ENCODE data around the gene VIPR2.

VIPR2 gene

DNA sequence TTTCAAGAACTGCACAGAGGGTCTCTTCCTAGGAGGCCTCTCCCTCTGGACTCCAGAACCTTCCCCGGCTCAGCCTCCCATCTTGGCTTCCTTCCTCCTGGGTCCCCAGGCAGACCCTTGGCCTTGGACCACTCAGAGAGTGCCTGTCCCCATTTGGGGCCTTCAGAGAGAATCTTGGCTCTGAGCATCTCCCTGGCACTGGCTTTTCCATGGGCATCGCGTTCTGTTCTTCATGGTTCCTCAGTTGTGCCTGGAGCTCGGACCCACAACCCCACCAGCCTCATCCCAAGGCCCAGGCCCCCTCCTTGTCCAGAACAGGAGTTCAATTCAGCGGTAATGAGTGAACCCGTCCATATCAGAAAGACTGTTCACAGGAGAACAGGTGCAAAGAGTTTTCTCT is 73.4 kb downstream of the VIPR2 start:
- ATAC-seq (ENCODE audit: insufficient read depth, low read depth) (no peak), DNase-seq (no peak)
- Histone ChIP-seq H3K9me3 (ENCODE audit: insufficient read depth, low read length, severe bottlenecking) (no peaks in the 10 kb centered on the region), H3K9ac (ENCODE audit: low read depth, low read length) (no peak overlapping the region), H3K79me2 (ENCODE audit: insufficient read depth, low read length) (peaks cover 52% of the 10 kb centered on the region), H3K4me3 (ENCODE audit: low read depth in 1 of 2, low read length in 2 of 2) (no peak overlapping the region), H3K4me1 (ENCODE audit: insufficient read depth, low read length) (peaks cover 22% of the 10 kb centered on the region), H4K20me1 (ENCODE audit: insufficient read depth, low read length) (no peaks in the 10 kb centered on the region), H2AFZ (ENCODE audit: low read depth, low read length) (no peak overlapping the region), H3K36me3 (ENCODE audit: insufficient read depth, low read length) (peaks cover 52% of the 10 kb centered on the region), H3K27ac (ENCODE audit: low read length) (peak overlapping the region; percentile 65), H3K4me2 (ENCODE audit: insufficient read depth, low read length) (no peak overlapping the region), H3K27me3 (ENCODE audit: insufficient read depth, low read length, poor library complexity) (no peaks in the 10 kb centered on the region)
- TF ChIP-seq EZH2 (IDR thresholded peaks at IDR 0.05; ENCODE audit: borderline replicate concordance, low read depth, low read length, severe bottlenecking) = no peak
- TF ChIP-seq, protein P1, sequence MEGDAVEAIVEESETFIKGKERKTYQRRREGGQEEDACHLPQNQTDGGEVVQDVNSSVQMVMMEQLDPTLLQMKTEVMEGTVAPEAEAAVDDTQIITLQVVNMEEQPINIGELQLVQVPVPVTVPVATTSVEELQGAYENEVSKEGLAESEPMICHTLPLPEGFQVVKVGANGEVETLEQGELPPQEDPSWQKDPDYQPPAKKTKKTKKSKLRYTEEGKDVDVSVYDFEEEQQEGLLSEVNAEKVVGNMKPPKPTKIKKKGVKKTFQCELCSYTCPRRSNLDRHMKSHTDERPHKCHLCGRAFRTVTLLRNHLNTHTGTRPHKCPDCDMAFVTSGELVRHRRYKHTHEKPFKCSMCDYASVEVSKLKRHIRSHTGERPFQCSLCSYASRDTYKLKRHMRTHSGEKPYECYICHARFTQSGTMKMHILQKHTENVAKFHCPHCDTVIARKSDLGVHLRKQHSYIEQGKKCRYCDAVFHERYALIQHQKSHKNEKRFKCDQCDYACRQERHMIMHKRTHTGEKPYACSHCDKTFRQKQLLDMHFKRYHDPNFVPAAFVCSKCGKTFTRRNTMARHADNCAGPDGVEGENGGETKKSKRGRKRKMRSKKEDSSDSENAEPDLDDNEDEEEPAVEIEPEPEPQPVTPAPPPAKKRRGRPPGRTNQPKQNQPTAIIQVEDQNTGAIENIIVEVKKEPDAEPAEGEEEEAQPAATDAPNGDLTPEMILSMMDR (IDR thresholded peaks at IDR 0.05; ENCODE audit: borderline replicate concordance, extremely low read depth, low read length, poor library complexity, severe bottlenecking) = no peak

GRCh38 chr7:159070431-159071148 is 74.1 kb downstream of the VIPR2 start:
- peaks cover 52% of the 10 kb centered on the region for H3K79me2 ChIP-seq (ENCODE audit: insufficient read depth, low read length)
- peaks cover 22% of the 10 kb centered on the region for H3K4me1 ChIP-seq (ENCODE audit: insufficient read depth, low read length)
- H2AFZ ChIP-seq (ENCODE audit: low read depth, low read length) = no peak overlapping the region
- peak; percentile 54 for DNase-seq
- no peak for TF ChIP-seq EZH2 (IDR thresholded peaks at IDR 0.05; ENCODE audit: borderline replicate concordance, low read depth, low read length, severe bottlenecking)
- TF ChIP-seq, protein P1 (IDR thresholded peaks at IDR 0.05; ENCODE audit: borderline replicate concordance, extremely low read depth, low read length, poor library complexity, severe bottlenecking) = no peak
- peak overlapping the region; percentile 65 for H3K27ac ChIP-seq (ENCODE audit: low read length)
- no peak overlapping the region for H3K4me2 ChIP-seq (ENCODE audit: insufficient read depth, low read length)
- no peaks in the 10 kb centered on the region for H3K9me3 ChIP-seq (ENCODE audit: insufficient read depth, low read length, severe bottlenecking)
- ATAC-seq (ENCODE audit: insufficient read depth, low read depth) = peak; percentile 79
- no peak overlapping the region for H3K9ac ChIP-seq (ENCODE audit: low read depth, low read length)
- H3K36me3 ChIP-seq (ENCODE audit: insufficient read depth, low read length) = peaks cover 54% of the 10 kb centered on the region
- no peak overlapping the region for H3K4me3 ChIP-seq (ENCODE audit: low read depth in 1 of 2, low read length in 2 of 2)
- H4K20me1 ChIP-seq (ENCODE audit: insufficient read depth, low read length) = no peaks in the 10 kb centered on the region
- H3K27me3 ChIP-seq (ENCODE audit: insufficient read depth, low read length, poor library complexity) = no peaks in the 10 kb centered on the region

DNA sequence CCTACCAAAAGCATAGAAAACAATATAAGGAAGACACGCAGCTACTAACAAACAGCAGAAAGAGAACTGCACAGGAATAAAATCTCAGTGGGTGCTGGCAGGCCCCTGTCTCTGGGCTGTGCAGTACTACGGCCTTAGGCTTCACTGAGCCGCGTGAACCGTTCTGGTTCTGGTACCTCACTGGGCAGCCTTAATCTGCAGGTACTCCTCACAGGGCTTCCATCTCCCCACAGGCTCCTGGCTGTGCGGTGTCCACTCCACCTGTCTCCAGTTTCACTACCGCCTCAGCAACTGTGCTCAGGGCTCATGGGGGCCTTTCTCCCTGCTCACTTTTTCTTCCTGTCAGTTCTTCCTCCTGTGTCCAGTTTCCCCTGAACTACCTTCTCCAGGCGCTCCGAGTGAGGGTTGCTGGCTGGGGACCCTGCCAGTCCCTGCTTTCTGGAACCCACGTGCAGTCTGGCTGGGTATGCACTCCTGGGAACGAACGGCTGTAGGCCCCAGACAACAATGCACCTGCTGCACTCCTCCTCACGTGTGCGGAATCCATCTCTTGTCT is 75.7 kb downstream of the VIPR2 start:
- Histone ChIP-seq H3K79me2 (ENCODE audit: insufficient read depth, low read length) (peaks cover 39% of the 10 kb centered on the region), H3K9ac (ENCODE audit: low read depth, low read length) (no peak overlapping the region), H3K36me3 (ENCODE audit: insufficient read depth, low read length) (peaks cover 44% of the 10 kb centered on the region), H3K4me3 (ENCODE audit: low read depth in 1 of 2, low read length in 2 of 2) (no peak overlapping the region), H3K9me3 (ENCODE audit: insufficient read depth, low read length, severe bottlenecking) (no peaks in the 10 kb centered on the region), H3K4me1 (ENCODE audit: insufficient read depth, low read length) (peaks cover 22% of the 10 kb centered on the region), H3K4me2 (ENCODE audit: insufficient read depth, low read length) (no peak overlapping the region), H2AFZ (ENCODE audit: low read depth, low read length) (no peak overlapping the region), H4K20me1 (ENCODE audit: insufficient read depth, low read length) (no peaks in the 10 kb centered on the region), H3K27ac (ENCODE audit: low read length) (peak overlapping the region; percentile 42), H3K27me3 (ENCODE audit: insufficient read depth, low read length, poor library complexity) (no peaks in the 10 kb centered on the region)
- TF ChIP-seq, protein P1 (IDR thresholded peaks at IDR 0.05; ENCODE audit: borderline replicate concordance, extremely low read depth, low read length, poor library complexity, severe bottlenecking) = no peak
- TF ChIP-seq EZH2 (IDR thresholded peaks at IDR 0.05; ENCODE audit: borderline replicate concordance, low read depth, low read length, severe bottlenecking) = no peak
- ATAC-seq (ENCODE audit: insufficient read depth, low read depth) = no peak
- peak; percentile 3 for DNase-seq
